Cardiac muscle cell (in vitro differentiated cells and primary cell): ENCODE results near the gene ARPC2. TPM values are rescaled to one million over a fixed set of nuclear protein-coding genes. Genes with fewer than 3 reads are reported as not detected.

Experiments
- DNase-seq, 2 donors: peaks; one replicate each; pipeline versions ENCODE4 v3.0.0 to v3.0.0-alpha.2; 2010 to 2017; ENCODE audit warnings: low read depth in 1 of 2, low spot score in 1 of 2
- H3K27ac ChIP-seq: fragments of 200-600 bp; sonication (generic); 2 replicates; pipeline ENCODE4 v1.5.1; 2016
- H3K27me3 ChIP-seq: fragments of 200-600 bp; sonication (generic); 2 replicates; pipeline ENCODE4 v1.6.0; 2016; ENCODE audit warnings: control low read depth
- H3K36me3 ChIP-seq: fragments of 200-600 bp; sonication (generic); 2 replicates; pipeline ENCODE4 v1.5.1; 2016; ENCODE audit warnings: control low read depth
- H3K4me1 ChIP-seq: fragments of 200-600 bp; sonication (generic); 2 replicates; pipeline ENCODE4 v1.8.1; 2017; ENCODE audit warnings: low read depth, mild to moderate bottlenecking, mixed run types
- H3K4me3 ChIP-seq: fragments of 200-600 bp; sonication (generic); 2 replicates; pipeline ENCODE4 v1.5.1; 2016; ENCODE audit warnings: mild to moderate bottlenecking
- H3K9me3 ChIP-seq: fragments of 200-600 bp; sonication (generic); 2 replicates; pipeline ENCODE4 v1.5.1; 2017; ENCODE audit warnings: low read depth, mild to moderate bottlenecking, control low read depth
- polyA plus RNA-seq: library from polyadenylated mRNA; unstranded; fragments of >200 nt; fragmentation: Nextera tagmentation; extraction: Ambion mirVana; gene quantifications from 2 replicates; pipeline ENCODE4 v1.2.1, GENCODE V29; 2016
- total RNA-seq: library from RNA; depleted of rRNA; stranded (reverse); fragments of >200 nt; gene quantifications from 2 replicates; pipeline ENCODE4 v1.2.3, GENCODE V29; 2016
- TF ChIP-seq, protein P1 (sequence below): IDR thresholded peaks from 2 replicates; pipeline ENCODE4 v1.5.1; 2012; ENCODE audit warnings: low read depth, mild to moderate bottlenecking, low read length

Gene ARPC2
- total and polyA plus RNA-seq, 2 experiments from 2014 or later: 223 to 442 TPM

DNA sequence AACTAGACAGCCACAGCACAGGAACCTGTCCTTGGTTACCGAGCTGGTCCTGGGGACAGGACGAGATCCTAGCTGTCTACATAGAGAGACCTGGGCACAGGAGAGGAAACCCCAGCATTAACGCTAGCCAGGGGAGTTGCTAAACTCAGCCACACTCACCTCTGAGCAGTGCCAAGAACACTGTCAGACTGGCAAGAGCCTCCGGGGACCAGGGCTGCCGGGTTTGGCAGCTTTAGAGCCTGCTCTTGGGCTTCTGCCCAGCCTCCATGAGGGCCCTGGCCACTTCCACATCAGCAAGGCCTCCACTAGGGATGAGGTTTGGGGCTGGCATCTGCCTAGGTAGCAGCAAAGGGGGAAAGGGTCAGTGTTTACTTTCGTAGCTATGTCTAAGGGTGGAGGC lies 68.6 kb downstream of the ARPC2 start:
- peak overlapping the region; percentile 84 for H3K27ac ChIP-seq
- no peaks in the 10 kb centered on the region for H3K36me3 ChIP-seq
- no peak overlapping the region for H3K4me3 ChIP-seq
- no peaks in the 10 kb centered on the region for H3K9me3 ChIP-seq
- H3K27me3 ChIP-seq: no peaks in the 10 kb centered on the region
- TF ChIP-seq, protein P1, sequence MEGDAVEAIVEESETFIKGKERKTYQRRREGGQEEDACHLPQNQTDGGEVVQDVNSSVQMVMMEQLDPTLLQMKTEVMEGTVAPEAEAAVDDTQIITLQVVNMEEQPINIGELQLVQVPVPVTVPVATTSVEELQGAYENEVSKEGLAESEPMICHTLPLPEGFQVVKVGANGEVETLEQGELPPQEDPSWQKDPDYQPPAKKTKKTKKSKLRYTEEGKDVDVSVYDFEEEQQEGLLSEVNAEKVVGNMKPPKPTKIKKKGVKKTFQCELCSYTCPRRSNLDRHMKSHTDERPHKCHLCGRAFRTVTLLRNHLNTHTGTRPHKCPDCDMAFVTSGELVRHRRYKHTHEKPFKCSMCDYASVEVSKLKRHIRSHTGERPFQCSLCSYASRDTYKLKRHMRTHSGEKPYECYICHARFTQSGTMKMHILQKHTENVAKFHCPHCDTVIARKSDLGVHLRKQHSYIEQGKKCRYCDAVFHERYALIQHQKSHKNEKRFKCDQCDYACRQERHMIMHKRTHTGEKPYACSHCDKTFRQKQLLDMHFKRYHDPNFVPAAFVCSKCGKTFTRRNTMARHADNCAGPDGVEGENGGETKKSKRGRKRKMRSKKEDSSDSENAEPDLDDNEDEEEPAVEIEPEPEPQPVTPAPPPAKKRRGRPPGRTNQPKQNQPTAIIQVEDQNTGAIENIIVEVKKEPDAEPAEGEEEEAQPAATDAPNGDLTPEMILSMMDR: no peak
- peak in 1 of 2 donors; percentile 78 for DNase-seq
- peaks cover 25% of the 10 kb centered on the region for H3K4me1 ChIP-seq

DNA sequence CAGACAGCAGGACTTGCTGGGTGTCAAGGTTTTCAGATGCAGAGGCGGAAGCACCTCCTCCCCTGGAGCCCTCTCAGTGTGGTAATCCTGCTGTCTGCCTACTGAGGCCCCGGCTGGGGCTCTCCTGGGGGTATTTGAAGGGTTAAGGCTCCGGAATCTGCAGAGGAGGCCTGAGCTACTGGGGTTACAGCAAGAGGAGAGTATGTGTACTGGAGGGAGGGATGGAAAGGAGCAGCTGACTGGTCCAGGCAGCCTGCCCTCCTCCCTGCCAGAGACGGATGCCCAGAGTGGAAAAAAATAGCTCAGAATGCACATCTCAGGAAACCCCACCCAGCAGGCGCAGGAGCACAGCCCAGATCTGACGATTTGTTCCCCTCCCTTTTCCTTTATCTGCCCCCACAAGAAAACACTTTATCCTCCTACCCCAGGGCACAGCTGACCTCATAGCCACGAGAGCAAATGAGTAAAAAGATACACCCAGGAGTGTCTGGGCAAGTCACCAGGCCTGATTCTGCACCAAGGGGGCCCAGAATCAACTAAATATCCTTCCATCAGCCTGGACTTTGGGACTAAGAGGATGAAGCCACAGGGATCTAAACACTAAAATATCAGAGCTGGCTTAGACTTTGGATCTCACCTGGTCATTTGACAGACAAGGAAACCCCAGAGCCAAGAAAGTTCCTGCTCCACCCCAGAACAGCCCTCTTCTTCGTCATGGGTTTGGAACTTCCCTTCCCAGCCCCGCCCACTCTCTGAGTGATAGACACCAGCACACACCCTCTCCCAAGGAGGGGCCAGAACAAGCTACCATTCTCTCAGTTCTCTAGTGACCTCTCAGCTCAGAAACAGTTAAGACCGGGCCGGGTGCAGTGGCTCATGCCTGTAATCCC lies 69.8 kb downstream of the ARPC2 start:
- Histone ChIP-seq H3K4me1 (peaks cover 25% of the 10 kb centered on the region), H3K27ac (peak overlapping the region; percentile 84), H3K27me3 (no peaks in the 10 kb centered on the region), H3K9me3 (no peaks in the 10 kb centered on the region), H3K4me3 (no peak overlapping the region), H3K36me3 (no peaks in the 10 kb centered on the region)
- TF ChIP-seq, protein P1: no peak
- peak; percentile 87 to 97 for DNase-seq

DNA sequence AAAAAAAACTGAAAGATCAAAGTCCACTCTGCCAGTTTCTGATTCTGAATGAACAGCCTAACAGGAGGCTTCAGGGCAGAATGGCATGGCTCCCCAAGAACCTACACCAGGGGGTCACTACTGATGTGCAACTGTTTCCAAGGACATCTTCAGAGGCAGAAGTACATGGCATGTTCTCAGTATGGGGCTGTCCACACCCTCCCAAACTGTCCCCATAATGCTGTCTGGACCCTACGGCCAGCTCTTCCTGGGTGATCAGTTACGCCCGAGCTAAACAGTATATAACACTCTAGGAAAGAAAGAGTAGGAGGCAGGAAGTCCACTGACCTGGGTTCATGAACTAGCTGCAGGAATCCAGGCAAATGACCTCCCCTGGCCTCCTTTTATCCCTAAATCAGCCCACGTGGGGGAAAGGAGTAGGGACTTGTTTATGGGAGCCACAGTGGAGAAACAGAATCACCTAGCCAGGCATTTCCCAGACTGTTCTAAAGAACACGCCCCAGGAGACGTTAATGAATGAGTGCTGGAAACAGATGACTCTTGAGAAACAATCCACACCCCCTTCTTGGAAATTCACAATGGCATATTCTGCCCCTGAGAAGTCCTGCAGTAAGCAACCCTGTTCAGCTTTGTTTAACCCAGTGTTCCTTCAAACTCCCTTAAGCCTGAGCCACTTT lies 72.8 kb downstream of the ARPC2 start:
- peak in 1 of 2 donors; percentile 57 for DNase-seq
- H3K9me3 ChIP-seq: no peaks in the 10 kb centered on the region
- TF ChIP-seq, protein P1: no peak
- H3K4me1 ChIP-seq: peaks cover 26% of the 10 kb centered on the region
- H3K27ac ChIP-seq: no peak overlapping the region
- no peaks in the 10 kb centered on the region for H3K27me3 ChIP-seq
- H3K36me3 ChIP-seq: no peaks in the 10 kb centered on the region
- H3K4me3 ChIP-seq: no peak overlapping the region

DNA sequence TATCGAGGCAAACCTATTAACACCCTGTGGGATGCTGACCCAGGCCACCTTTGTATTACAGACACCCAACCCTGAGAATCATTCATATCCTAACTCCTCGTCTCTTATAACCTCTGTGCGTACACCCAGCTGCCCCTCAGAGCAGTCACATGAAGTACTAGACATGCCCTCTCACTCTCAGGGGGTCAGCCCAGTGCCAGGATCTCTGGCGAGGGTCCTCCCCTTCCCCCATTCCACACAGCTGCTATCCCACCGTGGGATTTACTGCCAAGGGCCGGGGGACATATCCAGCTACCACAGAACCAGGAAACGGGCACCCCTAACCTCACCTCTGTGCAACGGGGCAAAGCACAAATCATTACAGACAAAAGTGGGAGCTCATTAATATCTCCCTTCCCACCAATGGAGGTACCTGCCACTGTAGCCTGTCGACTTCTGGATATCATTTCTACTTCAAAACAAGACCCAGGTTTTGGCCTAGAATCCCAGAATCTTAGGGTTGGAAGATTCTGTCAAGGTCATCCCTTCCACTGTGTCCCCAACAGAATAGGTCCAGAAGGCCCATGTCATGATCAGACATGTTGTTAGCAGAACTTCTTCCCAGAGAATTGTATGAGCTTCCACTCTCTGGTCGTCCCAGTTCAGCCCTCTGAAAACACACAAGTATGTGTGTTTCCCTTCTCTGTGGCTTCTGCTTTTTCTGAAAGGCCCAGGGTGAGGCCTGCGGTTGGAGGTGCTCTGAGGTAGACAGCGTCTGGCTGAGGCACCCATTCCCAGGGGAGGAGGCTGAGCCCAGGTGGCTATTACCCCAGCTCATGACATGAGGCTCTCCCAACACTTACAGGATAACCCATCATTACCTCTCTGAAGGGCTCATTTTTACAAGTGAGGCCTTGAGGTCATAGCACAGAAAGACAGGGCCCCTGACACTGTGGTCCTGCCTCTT lies 73.6 kb downstream of the ARPC2 start:
- TF ChIP-seq, protein P1: no peak
- Histone ChIP-seq H3K27me3 (no peaks in the 10 kb centered on the region), H3K4me1 (peaks cover 33% of the 10 kb centered on the region), H3K27ac (no peak overlapping the region), H3K4me3 (no peak overlapping the region), H3K36me3 (no peaks in the 10 kb centered on the region), H3K9me3 (no peaks in the 10 kb centered on the region)
- DNase-seq: no peak
